K562 (cell line): ENCODE data around the gene RCOR2. TPM values are rescaled to one million over a fixed set of nuclear protein-coding genes. Genes with fewer than 3 reads are reported as not detected.

Experiments used
- C11orf30 ChIP-seq: fragments of 450-650 bp; IDR thresholded peaks from 2 replicates; pipeline ENCODE4 v1.6.1; 2016; ENCODE audit warnings: low read depth, mild to moderate bottlenecking
- CHD7 ChIP-seq: fragments of 200-600 bp; sonication (generic); IDR thresholded peaks from one replicate; pipeline ENCODE4 v1.6.1; 2012; ENCODE audit warnings: mild to moderate bottlenecking, low read depth, low read length, inconsistent platforms
- EWSR1 ChIP-seq: fragments of 450-650 bp; IDR thresholded peaks from 2 replicates; pipeline ENCODE4 v1.6.1; 2018; ENCODE audit warnings: borderline replicate concordance, mild to moderate bottlenecking, low read depth, moderate library complexity; ENCODE audit not compliant: partially characterized antibody
- JUND ChIP-seq, 2 experiments: IDR thresholded peaks; 2 replicates in 1 of 2; 3 replicates in 1 of 2; pipeline ENCODE4 v1.6.1; 2011; ENCODE audit warnings: borderline replicate concordance in 2 of 2, low read depth in 2 of 2, low read length in 2 of 2, improper control_type of control experiment in 1 of 2, missing biosample characterization in 1 of 2, missing genetic modification characterization in 1 of 2, missing genetic modification reagents in 1 of 2
- MCM5 ChIP-seq: fragments of 450-650 bp; IDR thresholded peaks from 2 replicates; pipeline ENCODE4 v1.6.1; 2016; ENCODE audit warnings: low read depth
- MLX ChIP-seq, 2 experiments: fragments of 450-650 bp in 1 of 2; sonication (generic) in 1 of 2; formaldehyde crosslinking; conservative IDR thresholded peaks; 2 replicates each; pipeline versions ENCODE4 v1.4.0 to v1.8.1; 2020 to 2022; ENCODE audit warnings: mild to moderate bottlenecking in 1 of 2, missing genetic modification reagents in 1 of 2
- ZBTB9 ChIP-seq: fragments of 450-650 bp; formaldehyde crosslinking; IDR thresholded peaks from 2 replicates; pipeline ENCODE4 v1.4.0; 2020; ENCODE audit warnings: mild to moderate bottlenecking, moderate library complexity
- ZNF764 ChIP-seq: fragments of 250-450 bp; sonication (Bioruptor Pico); IDR thresholded peaks from 2 replicates; pipeline ENCODE4 v1.4.0; 2020; ENCODE audit warnings: low read depth, mild to moderate bottlenecking, moderate library complexity
- polyA plus RNA-seq, 8 experiments: library from polyadenylated mRNA; depleted of rRNA in 4 of 8; stranded (reverse) in 5 of 8; unstranded in 3 of 8; fragments of >200 nt; fragmentation: Nextera tagmentation in 2 of 8; fragmentation: Illumina TruSeq in 1 of 8; extraction: Ambion mirVana in 2 of 8; extraction: Trizol in 1 of 8; gene quantifications; 2 replicates each; pipeline versions ENCODE4 v1.2.1 to v1.2.3, GENCODE V29; 2011 to 2014; ENCODE audit warnings: inconsistent platforms in 1 of 8, missing spikeins in 1 of 8
- total RNA-seq, 7 experiments: library from RNA; depleted of rRNA in 6 of 7; stranded (reverse); fragments of >200 nt in 6 of 7; fragmentation: Illumina TruSeq in 2 of 7; extraction: Trizol in 2 of 7; gene quantifications; 2 replicates each; pipeline versions ENCODE4 v1.2.1 to v1.2.3, GENCODE V29; 2011 to 2021; ENCODE audit warnings: low replicate concordance in 1 of 7

Gene RCOR2
- total and polyA plus RNA-seq, 9 of the 15 experiments (the other 6 are each of a cell fraction or from before 2014, with no cell fraction given) = 0.04 to 6.5 (median 2.5) TPM; not detected in 1

- TF ChIP-seq CHD7 (no peak), C11orf30 (no peak), ZNF764 (CRISPR knock-in tag) (no peak), JUND (IDR thresholded peaks at IDR 0.05; ENCODE audit: borderline replicate concordance, low read depth, low read length) (no peak), JUND (tag; IDR thresholded peaks at IDR 0.05; ENCODE audit: borderline replicate concordance, low read depth, low read length) (no peak), MCM5 (no peak), ZBTB9 (CRISPR knock-in tag) (peak; percentile 67; the same call in 1 of the 2 replicates), EWSR1 (no peak), MLX (CRISPR knock-in tag; conservative IDR thresholded peaks at IDR 0.05) (no peak)
Observed at GRCh38 chr11:63958008-63958407, 41.0 kb upstream of the RCOR2 start (continued).
